ENCODE measurements around the gene CHAF1A. TPM values are rescaled to one million over a fixed set of nuclear protein-coding genes. Genes with fewer than 3 reads are reported as not detected.

CHAF1A gene
- total RNA-seq, 1 donor from 2014 or later = 48.2 TPM

DNA sequence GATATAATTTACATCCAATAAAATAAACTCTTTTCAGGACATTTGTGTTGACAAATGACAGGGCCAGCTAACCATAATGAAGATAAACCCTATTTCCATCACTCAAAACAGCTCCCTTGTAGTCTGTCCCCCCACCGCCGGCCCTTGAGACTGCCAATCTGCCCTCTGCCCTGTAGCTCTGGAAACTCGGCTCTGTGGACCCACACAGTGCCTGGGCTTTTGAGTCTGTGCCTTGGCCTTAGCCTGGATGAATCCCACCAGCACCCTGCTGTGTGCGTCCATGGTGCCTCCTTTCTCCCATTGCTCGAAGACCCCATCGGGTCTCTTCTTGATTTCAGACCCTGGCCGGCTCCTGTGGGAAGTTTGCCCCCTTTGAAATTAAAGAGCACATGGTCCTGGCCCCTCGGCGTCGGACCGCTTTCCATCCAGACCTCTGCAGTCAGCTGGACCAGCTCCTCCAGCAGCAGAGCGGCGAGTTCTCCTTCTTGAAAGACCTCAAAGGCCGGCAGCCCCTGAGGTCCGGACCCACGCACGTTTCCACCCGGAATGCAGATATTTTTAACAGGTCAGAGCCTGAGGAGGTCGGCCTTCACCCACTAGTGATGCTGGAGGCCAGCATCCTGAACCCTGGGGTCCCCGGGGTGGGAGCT, 26.0 kb downstream of the CHAF1A start:
- H3K9me3 Mint-ChIP-seq (ENCODE audit: low read depth) = no peaks in the 10 kb centered on the region
- no peaks in the 10 kb centered on the region for H3K4me1 Mint-ChIP-seq (ENCODE audit: low read depth)
- DNase-seq (ENCODE audit: low spot score, unreplicated experiment) = no peak
- no peak overlapping the region for H3K4me3 Mint-ChIP-seq (ENCODE audit: low read depth)
- no peaks in the 10 kb centered on the region for H3K27me3 Mint-ChIP-seq
- TF ChIP-seq, protein P1, sequence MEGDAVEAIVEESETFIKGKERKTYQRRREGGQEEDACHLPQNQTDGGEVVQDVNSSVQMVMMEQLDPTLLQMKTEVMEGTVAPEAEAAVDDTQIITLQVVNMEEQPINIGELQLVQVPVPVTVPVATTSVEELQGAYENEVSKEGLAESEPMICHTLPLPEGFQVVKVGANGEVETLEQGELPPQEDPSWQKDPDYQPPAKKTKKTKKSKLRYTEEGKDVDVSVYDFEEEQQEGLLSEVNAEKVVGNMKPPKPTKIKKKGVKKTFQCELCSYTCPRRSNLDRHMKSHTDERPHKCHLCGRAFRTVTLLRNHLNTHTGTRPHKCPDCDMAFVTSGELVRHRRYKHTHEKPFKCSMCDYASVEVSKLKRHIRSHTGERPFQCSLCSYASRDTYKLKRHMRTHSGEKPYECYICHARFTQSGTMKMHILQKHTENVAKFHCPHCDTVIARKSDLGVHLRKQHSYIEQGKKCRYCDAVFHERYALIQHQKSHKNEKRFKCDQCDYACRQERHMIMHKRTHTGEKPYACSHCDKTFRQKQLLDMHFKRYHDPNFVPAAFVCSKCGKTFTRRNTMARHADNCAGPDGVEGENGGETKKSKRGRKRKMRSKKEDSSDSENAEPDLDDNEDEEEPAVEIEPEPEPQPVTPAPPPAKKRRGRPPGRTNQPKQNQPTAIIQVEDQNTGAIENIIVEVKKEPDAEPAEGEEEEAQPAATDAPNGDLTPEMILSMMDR (IDR thresholded peaks at IDR 0.05; ENCODE audit: unreplicated experiment) = no peak
- H3K36me3 Mint-ChIP-seq (ENCODE audit: insufficient read depth) = peaks cover 18% of the 10 kb centered on the region
- no peak overlapping the region for H3K27ac Mint-ChIP-seq

DNA sequence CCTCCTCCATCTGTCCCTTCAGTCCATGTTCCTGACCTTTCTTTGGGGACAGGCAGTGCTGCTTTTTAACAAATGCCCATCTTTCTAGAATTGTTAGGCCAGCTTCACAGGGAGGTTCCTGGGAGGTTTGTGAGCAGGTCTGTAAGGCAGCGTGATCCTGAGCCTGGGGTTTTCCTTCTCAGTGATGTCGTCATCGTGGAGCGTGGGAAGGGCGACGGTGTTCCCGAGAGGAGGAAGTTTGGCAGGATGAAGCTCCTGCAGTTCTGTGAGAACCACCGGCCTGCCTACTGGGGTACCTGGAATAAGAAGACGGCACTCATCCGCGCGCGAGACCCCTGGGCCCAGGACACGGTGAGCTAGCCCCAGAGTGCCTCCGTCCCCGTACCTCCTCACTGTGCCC, 26.8 kb downstream of the CHAF1A start:
- Mint-ChIP-seq H3K4me3 (ENCODE audit: low read depth) (no peak overlapping the region), H3K36me3 (ENCODE audit: insufficient read depth) (peaks cover 14% of the 10 kb centered on the region), H3K4me1 (ENCODE audit: low read depth) (no peaks in the 10 kb centered on the region), H3K27ac (no peak overlapping the region), H3K27me3 (no peaks in the 10 kb centered on the region), H3K9me3 (ENCODE audit: low read depth) (no peaks in the 10 kb centered on the region)
- no peak for DNase-seq (ENCODE audit: low spot score, unreplicated experiment)
- TF ChIP-seq, protein P1 (IDR thresholded peaks at IDR 0.05; ENCODE audit: unreplicated experiment) = no peak

DNA sequence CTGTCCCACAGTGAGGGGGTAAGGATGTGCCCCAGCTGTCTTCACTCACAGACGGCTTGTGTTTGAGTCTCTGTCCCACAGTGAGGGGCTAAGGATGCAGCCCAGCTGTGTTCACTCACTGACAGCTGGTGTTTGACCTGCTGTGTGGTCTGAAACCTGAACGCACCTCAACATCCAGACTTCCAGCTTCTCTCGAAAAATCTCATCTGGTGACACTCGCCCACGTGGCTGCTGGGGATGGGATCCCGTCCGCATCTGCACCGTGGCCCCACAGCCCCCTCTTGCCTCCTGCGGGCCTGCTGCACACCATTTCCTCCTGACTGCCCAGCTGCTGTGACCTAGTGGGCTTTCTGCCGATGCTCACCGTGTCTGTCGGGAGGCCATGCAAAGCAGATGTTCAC, 27.3 kb downstream of the CHAF1A start:
- H3K4me3 Mint-ChIP-seq (ENCODE audit: low read depth) = no peak overlapping the region
- peaks cover 18% of the 10 kb centered on the region for H3K36me3 Mint-ChIP-seq (ENCODE audit: insufficient read depth)
- H3K27ac Mint-ChIP-seq = no peak overlapping the region
- no peaks in the 10 kb centered on the region for H3K9me3 Mint-ChIP-seq (ENCODE audit: low read depth)
- H3K4me1 Mint-ChIP-seq (ENCODE audit: low read depth) = no peaks in the 10 kb centered on the region
- TF ChIP-seq, protein P1 (IDR thresholded peaks at IDR 0.05; ENCODE audit: unreplicated experiment) = no peak
- H3K27me3 Mint-ChIP-seq = no peaks in the 10 kb centered on the region
- DNase-seq (ENCODE audit: low spot score, unreplicated experiment) = no peak

DNA sequence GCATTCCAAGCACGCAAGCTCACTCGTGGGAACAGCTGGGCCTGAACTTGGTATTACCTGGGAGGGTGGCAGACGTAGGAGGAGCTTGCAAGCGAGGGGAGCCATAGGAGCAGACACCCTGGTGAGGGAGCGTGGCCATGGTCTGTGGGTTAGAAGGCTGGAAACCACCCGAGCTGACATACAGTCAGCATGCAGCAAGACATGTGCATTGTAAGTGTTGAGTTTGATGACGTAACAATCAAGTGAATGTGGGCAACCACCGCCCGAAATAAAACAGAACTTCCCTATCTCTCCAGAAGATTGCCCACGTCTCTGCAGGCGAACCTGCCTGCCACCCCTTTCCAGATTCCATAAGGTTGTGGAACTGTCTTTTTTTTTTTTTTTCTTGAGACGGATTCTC, 28.3 kb downstream of the CHAF1A start:
- Mint-ChIP-seq H3K9me3 (ENCODE audit: low read depth) (no peaks in the 10 kb centered on the region), H3K4me1 (ENCODE audit: low read depth) (no peaks in the 10 kb centered on the region), H3K36me3 (ENCODE audit: insufficient read depth) (peaks cover 19% of the 10 kb centered on the region), H3K27ac (no peak overlapping the region), H3K27me3 (no peaks in the 10 kb centered on the region), H3K4me3 (ENCODE audit: low read depth) (no peak overlapping the region)
- no peak for DNase-seq (ENCODE audit: low spot score, unreplicated experiment)
- TF ChIP-seq, protein P1 (IDR thresholded peaks at IDR 0.05; ENCODE audit: unreplicated experiment) = no peak

DNA sequence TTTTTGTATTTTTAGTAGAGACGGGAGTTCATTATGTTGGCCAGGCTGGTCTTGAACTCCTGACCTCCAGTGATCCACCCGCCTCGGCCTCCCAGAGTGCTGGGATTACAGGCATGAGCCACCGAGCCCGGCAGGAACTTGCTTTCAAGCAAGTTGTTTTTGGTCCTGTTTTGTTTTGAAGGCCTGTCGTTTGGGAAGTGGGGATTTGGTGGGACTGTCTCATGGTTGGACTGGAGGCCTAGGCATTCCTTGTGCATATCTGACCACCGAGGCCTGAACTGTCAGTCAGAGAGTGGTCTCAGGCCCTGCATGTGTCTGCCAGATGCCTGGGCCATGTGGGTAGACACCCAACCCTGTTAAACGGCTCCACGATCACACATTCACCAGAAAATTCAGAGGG, 28.9 kb downstream of the CHAF1A start:
- H3K36me3 Mint-ChIP-seq (ENCODE audit: insufficient read depth) = peaks cover 16% of the 10 kb centered on the region
- TF ChIP-seq, protein P1 (IDR thresholded peaks at IDR 0.05; ENCODE audit: unreplicated experiment) = no peak
- no peaks in the 10 kb centered on the region for H3K9me3 Mint-ChIP-seq (ENCODE audit: low read depth)
- H3K27me3 Mint-ChIP-seq = no peaks in the 10 kb centered on the region
- no peak overlapping the region for H3K27ac Mint-ChIP-seq
- no peak for DNase-seq (ENCODE audit: low spot score, unreplicated experiment)
- H3K4me3 Mint-ChIP-seq (ENCODE audit: low read depth) = no peak overlapping the region
- no peaks in the 10 kb centered on the region for H3K4me1 Mint-ChIP-seq (ENCODE audit: low read depth)

All from progenitor cell of endocrine pancreas (in vitro differentiated cells).